MM.1S (cell line): Measurements from ENCODE around the gene ART1.

Experiments used
- DNase-seq: peaks from one replicate; pipeline ENCODE4 v3.0.0-alpha.2; 2015
- H2AFZ ChIP-seq: fragments of 300-600 bp; sonication (generic); 2 replicates; pipeline ENCODE4 v1.6.0; 2016; ENCODE audit warnings: antibody characterized with exemption, low read length
- H3F3A ChIP-seq: fragments of 300-600 bp; sonication (generic); 2 replicates; pipeline ENCODE4 v1.6.1; 2016; ENCODE audit warnings: mild to moderate bottlenecking, antibody characterized with exemption, low read length, moderate library complexity, mixed read lengths; ENCODE audit not compliant: insufficient read depth
- H3K27ac ChIP-seq: fragments of 300-600 bp; sonication (generic); 2 replicates; pipeline ENCODE4 v1.5.1; 2016; ENCODE audit warnings: mild to moderate bottlenecking, low read length
- H3K27me3 ChIP-seq: fragments of 300-600 bp; sonication (generic); replicated peaks from 2 replicates; pipeline ENCODE4 v1.6.0; 2016; ENCODE audit warnings: low read length; ENCODE audit not compliant: insufficient read depth
- H3K36me3 ChIP-seq: fragments of 300-600 bp; sonication (generic); replicated peaks from 2 replicates; pipeline ENCODE4 v1.6.1; 2016; ENCODE audit warnings: mild to moderate bottlenecking, low read length, mixed read lengths; ENCODE audit not compliant: insufficient read depth
- H3K4me1 ChIP-seq: fragments of 300-600 bp; sonication (generic); 2 replicates; pipeline ENCODE4 v1.6.1; 2016; ENCODE audit warnings: low read length, mixed read lengths
- H3K4me2 ChIP-seq: fragments of 300-600 bp; sonication (generic); 2 replicates; pipeline ENCODE4 v1.6.0; 2016; ENCODE audit warnings: low read depth, low read length
- H3K4me3 ChIP-seq: fragments of 300-600 bp; sonication (generic); 2 replicates; pipeline ENCODE4 v1.5.1; 2016; ENCODE audit warnings: low read length, mixed read lengths
- H3K79me2 ChIP-seq: fragments of 300-600 bp; sonication (generic); 2 replicates; pipeline ENCODE4 v1.6.1; 2016; ENCODE audit warnings: mixed run types, low read length, mixed read lengths
- H3K9ac ChIP-seq: fragments of 300-600 bp; sonication (generic); 2 replicates; pipeline ENCODE4 v1.6.1; 2016; ENCODE audit warnings: low read length, mixed read lengths
- H3K9me2 ChIP-seq: fragments of 300-600 bp; sonication (generic); replicated peaks from 2 replicates; pipeline ENCODE4 v1.6.1; 2016; ENCODE audit warnings: mild to moderate bottlenecking, low read length, mixed read lengths; ENCODE audit not compliant: insufficient read depth
- H3K9me3 ChIP-seq: fragments of 300-600 bp; sonication (generic); replicated peaks from 2 replicates; pipeline ENCODE4 v1.6.1; 2016; ENCODE audit warnings: mild to moderate bottlenecking, low read length, mixed read lengths; ENCODE audit not compliant: insufficient read depth
- H4K20me1 ChIP-seq: fragments of 300-600 bp; sonication (generic); 2 replicates; pipeline ENCODE4 v1.6.1; 2016; ENCODE audit warnings: mild to moderate bottlenecking, low read length, moderate library complexity, mixed read lengths; ENCODE audit not compliant: insufficient read depth
- EZH2 ChIP-seq: fragments of 300-600 bp; sonication (generic); optimal IDR thresholded peaks from 2 replicates; pipeline ENCODE3; 2017; ENCODE audit warnings: low read depth, mild to moderate bottlenecking, antibody characterized with exemption, low read length, mixed read lengths
- EZH2phosphoT487 ChIP-seq: fragments of 300-600 bp; sonication (generic); IDR thresholded peaks from 2 replicates; pipeline ENCODE4 v1.6.1; 2018; ENCODE audit warnings: antibody characterized with exemption, low read length
- TF ChIP-seq, protein P1 (sequence below): fragments of 300-600 bp; sonication (generic); IDR thresholded peaks from 2 replicates; pipeline ENCODE4 v1.5.1; 2016; ENCODE audit warnings: antibody characterized with exemption, low read length, mixed read lengths

The ART1 gene

DNA sequence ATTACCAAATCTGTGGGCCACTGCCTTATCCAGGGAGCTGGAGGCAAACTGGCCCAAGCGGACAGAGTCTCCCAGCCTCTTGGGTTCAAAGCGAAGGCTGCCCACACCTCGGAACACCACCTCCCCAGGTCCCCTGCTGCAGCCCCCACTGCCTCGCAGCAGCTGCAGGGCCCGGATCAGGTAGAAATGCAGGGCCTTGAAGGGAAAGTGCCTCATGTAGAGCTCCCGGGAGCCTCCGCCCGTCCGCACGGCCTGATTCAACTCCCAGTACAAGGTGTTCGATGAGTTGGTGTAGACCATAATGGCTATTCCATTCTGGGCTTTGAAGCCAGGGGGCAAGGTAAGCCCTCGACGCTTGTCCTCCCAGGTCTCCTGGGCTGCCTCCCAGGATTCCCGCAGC is 5.1 kb upstream of the ART1 start:
- TF ChIP-seq EZH2 (no peak), EZH2phosphoT487 (no peak)
- TF ChIP-seq, protein P1, sequence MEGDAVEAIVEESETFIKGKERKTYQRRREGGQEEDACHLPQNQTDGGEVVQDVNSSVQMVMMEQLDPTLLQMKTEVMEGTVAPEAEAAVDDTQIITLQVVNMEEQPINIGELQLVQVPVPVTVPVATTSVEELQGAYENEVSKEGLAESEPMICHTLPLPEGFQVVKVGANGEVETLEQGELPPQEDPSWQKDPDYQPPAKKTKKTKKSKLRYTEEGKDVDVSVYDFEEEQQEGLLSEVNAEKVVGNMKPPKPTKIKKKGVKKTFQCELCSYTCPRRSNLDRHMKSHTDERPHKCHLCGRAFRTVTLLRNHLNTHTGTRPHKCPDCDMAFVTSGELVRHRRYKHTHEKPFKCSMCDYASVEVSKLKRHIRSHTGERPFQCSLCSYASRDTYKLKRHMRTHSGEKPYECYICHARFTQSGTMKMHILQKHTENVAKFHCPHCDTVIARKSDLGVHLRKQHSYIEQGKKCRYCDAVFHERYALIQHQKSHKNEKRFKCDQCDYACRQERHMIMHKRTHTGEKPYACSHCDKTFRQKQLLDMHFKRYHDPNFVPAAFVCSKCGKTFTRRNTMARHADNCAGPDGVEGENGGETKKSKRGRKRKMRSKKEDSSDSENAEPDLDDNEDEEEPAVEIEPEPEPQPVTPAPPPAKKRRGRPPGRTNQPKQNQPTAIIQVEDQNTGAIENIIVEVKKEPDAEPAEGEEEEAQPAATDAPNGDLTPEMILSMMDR, result no peak
- no peaks in the 10 kb centered on the region for H3K36me3 ChIP-seq
- no peak for DNase-seq
- H3K9me2 ChIP-seq, result no peaks in the 10 kb centered on the region
- H3K4me1 ChIP-seq, result 0 out of 2 replicates have a peak, but pooled peaks cover 3% of the 10 kb centered on the region
- no peak overlapping the region for H3K9ac ChIP-seq
- H3K9me3 ChIP-seq, result no peaks in the 10 kb centered on the region
- no peak overlapping the region for H3K27ac ChIP-seq
- no peak overlapping the region for H3K4me2 ChIP-seq
- H3F3A ChIP-seq, result no peaks in the 10 kb centered on the region
- 0 out of 2 replicates have a peak, but pooled peaks cover 8% of the 10 kb centered on the region for H3K27me3 ChIP-seq
- H3K79me2 ChIP-seq, result no peaks in the 10 kb centered on the region
- H4K20me1 ChIP-seq, result no peaks in the 10 kb centered on the region
- no peak overlapping the region for H3K4me3 ChIP-seq
- no peak overlapping the region for H2AFZ ChIP-seq

DNA sequence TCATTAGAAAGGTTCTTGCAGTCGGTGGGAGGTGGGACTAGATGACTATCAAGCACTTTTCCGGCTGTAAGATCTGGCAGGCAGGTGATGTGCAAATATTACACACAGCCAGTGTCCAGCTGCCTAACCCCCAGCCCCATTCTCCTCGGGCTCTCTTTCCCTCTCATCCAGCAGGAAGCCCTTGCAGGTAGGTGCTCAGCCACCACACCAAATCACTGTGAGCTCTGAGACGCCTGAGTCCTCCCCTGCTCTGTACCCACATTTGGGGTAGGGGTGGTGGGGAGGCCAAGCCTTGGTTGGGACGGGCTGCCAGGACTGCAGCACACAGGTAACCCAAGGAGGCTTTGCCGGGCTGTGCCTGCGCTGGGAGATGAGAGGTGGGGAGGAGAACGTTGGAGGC is 3.7 kb upstream of the ART1 start:
- no peak for DNase-seq
- H3K27me3 ChIP-seq, result 0 out of 2 replicates have a peak, but pooled peaks cover 8% of the 10 kb centered on the region
- no peak overlapping the region for H3K4me3 ChIP-seq
- H2AFZ ChIP-seq, result no peak overlapping the region
- no peaks in the 10 kb centered on the region for H3F3A ChIP-seq
- no peak overlapping the region for H3K4me2 ChIP-seq
- no peak overlapping the region for H3K9ac ChIP-seq
- no peaks in the 10 kb centered on the region for H3K36me3 ChIP-seq
- H3K9me3 ChIP-seq, result no peaks in the 10 kb centered on the region
- TF ChIP-seq, protein P1, result no peak
- TF ChIP-seq EZH2phosphoT487, result no peak
- no peak for TF ChIP-seq EZH2
- H3K27ac ChIP-seq, result no peak overlapping the region
- H3K9me2 ChIP-seq, result no peaks in the 10 kb centered on the region
- no peaks in the 10 kb centered on the region for H4K20me1 ChIP-seq
- 0 out of 2 replicates have a peak, but pooled peaks cover 3% of the 10 kb centered on the region for H3K4me1 ChIP-seq
- no peaks in the 10 kb centered on the region for H3K79me2 ChIP-seq

DNA sequence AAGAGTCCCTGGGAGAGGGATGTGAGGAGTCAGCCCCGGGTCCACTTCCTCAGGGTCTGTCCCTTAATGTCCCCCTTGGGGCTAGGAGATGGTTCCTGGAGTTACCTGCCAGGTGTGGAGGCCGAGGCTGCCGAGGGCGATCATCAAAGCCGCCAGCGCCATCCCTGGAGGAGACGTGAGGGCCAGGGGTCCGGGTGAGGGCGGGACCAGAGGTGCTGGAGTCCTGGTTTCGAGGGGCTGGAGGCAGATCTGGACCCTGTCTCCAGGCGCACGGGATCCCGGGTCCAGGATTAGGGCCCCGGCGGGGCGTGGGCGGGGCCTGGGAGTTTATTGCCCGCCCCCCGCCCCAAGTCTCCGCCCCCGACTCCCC is 3.2 kb upstream of the ART1 start, which contains the start of gene ART5:
Gene ART5 (minus strand): TSS at position 292 of the 370 bp plus-strand sequence. CDS start 130 bp downstream, at position 162.
- Histone ChIP-seq H2AFZ (peak within 1 kb of the TSS; percentile 74), H4K20me1 (no peaks in the 10 kb centered on the region), H3K36me3 (no peaks in the 10 kb centered on the region), H3K9me2 (no peaks in the 10 kb centered on the region), H3K27me3 (0 out of 2 replicates have a peak, but pooled peaks cover 8% of the 10 kb centered on the region), H3K4me1 (0 out of 2 replicates have a peak, but pooled peaks cover 3% of the 10 kb centered on the region), H3K9me3 (no peaks in the 10 kb centered on the region), H3K4me2 (peak within 1 kb of the TSS; percentile 43), H3K4me3 (peak within 1 kb of the TSS; percentile 45), H3K9ac (no peak within 1 kb of the TSS; the same call in 1 of the 2 replicates), H3K27ac (no peak within 1 kb of the TSS), H3K79me2 (no peaks in the 10 kb centered on the region), H3F3A (no peaks in the 10 kb centered on the region)
- TF ChIP-seq EZH2phosphoT487, result no peak
- no peak for TF ChIP-seq EZH2
- TF ChIP-seq, protein P1, result no peak
- no peak for DNase-seq
